ENCODE results near the gene DACT2.

Gene DACT2

GRCh38 chr6:168319279-168320111 lies at the start of gene DACT2:
Gene DACT2 (minus strand): TSS chr6:168319777. CDS start chr6:168319633, 144 bp downstream.
- no peaks in the 10 kb centered on the region for H3K27me3 ChIP-seq (ENCODE audit: low read length)
- H3K4me3 ChIP-seq (ENCODE audit: insufficient read depth, low read length, poor library complexity, severe bottlenecking), result no peak within 1 kb of the TSS
- no peak within 1 kb of the TSS for H3K9ac ChIP-seq (ENCODE audit: low read length)
- H4K20me1 ChIP-seq (ENCODE audit: low read depth, low read length), result no peaks in the 10 kb centered on the region
- TF ChIP-seq EZH2phosphoT487 (conservative IDR thresholded peaks at IDR 0.05; ENCODE audit: low read length) (no peak), CTCF (IDR thresholded peaks at IDR 0.05; ENCODE audit: insufficient read depth, low read length, poor library complexity, severe bottlenecking) (no peak)
- H3K27ac ChIP-seq (ENCODE audit: low read depth, low read length), result no peak within 1 kb of the TSS
- no peak within 1 kb of the TSS for H3K4me2 ChIP-seq (ENCODE audit: low read depth, low read length, poor library complexity, severe bottlenecking)
- no peaks in the 10 kb centered on the region for H3K79me2 ChIP-seq (ENCODE audit: insufficient read depth, low read length)
- no peaks in the 10 kb centered on the region for H3K9me2 ChIP-seq (replicated peaks; ENCODE audit: insufficient read depth, low read length)
- no peaks in the 10 kb centered on the region for H3K9me3 ChIP-seq (ENCODE audit: insufficient read depth, low read length)
- no peaks in the 10 kb centered on the region for H3K36me3 ChIP-seq (ENCODE audit: low read length)
- H3F3A ChIP-seq (ENCODE audit: insufficient read depth), result no peaks in the 10 kb centered on the region
- no peak within 1 kb of the TSS for H2AFZ ChIP-seq (ENCODE audit: low read depth, low read length, severe bottlenecking)

GRCh38 chr6:168368936-168369335 lies 49.4 kb upstream of the DACT2 start:
- TF ChIP-seq CTCF (IDR thresholded peaks at IDR 0.05; ENCODE audit: insufficient read depth, low read length, poor library complexity, severe bottlenecking), result no peak
- no peak for TF ChIP-seq EZH2phosphoT487 (conservative IDR thresholded peaks at IDR 0.05; ENCODE audit: low read length)
- Histone ChIP-seq H3K9me2 (replicated peaks; ENCODE audit: insufficient read depth, low read length) (no peaks in the 10 kb centered on the region), H3K9ac (ENCODE audit: low read length) (no peak overlapping the region), H2AFZ (ENCODE audit: low read depth, low read length, severe bottlenecking) (no peak overlapping the region), H4K20me1 (ENCODE audit: low read depth, low read length) (no peaks in the 10 kb centered on the region), H3K79me2 (ENCODE audit: insufficient read depth, low read length) (no peaks in the 10 kb centered on the region), H3K36me3 (ENCODE audit: low read length) (no peaks in the 10 kb centered on the region), H3K27ac (ENCODE audit: low read depth, low read length) (no peak overlapping the region), H3K27me3 (ENCODE audit: low read length) (no peaks in the 10 kb centered on the region), H3K9me3 (ENCODE audit: insufficient read depth, low read length) (no peaks in the 10 kb centered on the region), H3K4me3 (ENCODE audit: insufficient read depth, low read length, poor library complexity, severe bottlenecking) (no peak overlapping the region), H3K4me2 (ENCODE audit: low read depth, low read length, poor library complexity, severe bottlenecking) (no peak overlapping the region), H3F3A (ENCODE audit: insufficient read depth) (no peaks in the 10 kb centered on the region)

- Histone ChIP-seq H2AFZ (ENCODE audit: low read depth, low read length, severe bottlenecking) (no peak overlapping the region), H3K4me3 (ENCODE audit: insufficient read depth, low read length, poor library complexity, severe bottlenecking) (no peak overlapping the region), H3K27me3 (ENCODE audit: low read length) (no peaks in the 10 kb centered on the region), H4K20me1 (ENCODE audit: low read depth, low read length) (no peaks in the 10 kb centered on the region), H3K27ac (ENCODE audit: low read depth, low read length) (no peak overlapping the region), H3K9ac (ENCODE audit: low read length) (no peak overlapping the region), H3F3A (ENCODE audit: insufficient read depth) (no peaks in the 10 kb centered on the region), H3K79me2 (ENCODE audit: insufficient read depth, low read length) (no peaks in the 10 kb centered on the region), H3K36me3 (ENCODE audit: low read length) (no peaks in the 10 kb centered on the region), H3K9me2 (replicated peaks; ENCODE audit: insufficient read depth, low read length) (no peaks in the 10 kb centered on the region), H3K4me2 (ENCODE audit: low read depth, low read length, poor library complexity, severe bottlenecking) (no peak overlapping the region), H3K9me3 (ENCODE audit: insufficient read depth, low read length) (no peaks in the 10 kb centered on the region)
- TF ChIP-seq CTCF (IDR thresholded peaks at IDR 0.05; ENCODE audit: insufficient read depth, low read length, poor library complexity, severe bottlenecking) (no peak), EZH2phosphoT487 (conservative IDR thresholded peaks at IDR 0.05; ENCODE audit: low read length) (no peak)
Measured at GRCh38 chr6:168368066-168368820, 48.7 kb upstream of the DACT2 start.
